SK-N-SH treated with all-trans-retinoic acid at 6 μM for 48 hours (cell line): ENCODE measurements around the gene OR52A1.

Experiments used
- ATAC-seq: fragments of 200-7000 bp; cut with Tn5 transposase; 3 replicates; pipeline ENCODE4 v1.9.1; 2020; ENCODE audit warnings: mild to moderate bottlenecking, moderate library complexity
- ARNTL ChIP-seq: fragments of 450-650 bp; formaldehyde crosslinking; IDR thresholded peaks from 2 replicates; pipeline ENCODE4 v1.5.0; 2020; ENCODE audit warnings: low read depth, mild to moderate bottlenecking, moderate library complexity, borderline replicate concordance
- BACH2 ChIP-seq: fragments of 250-450 bp; sonication (Bioruptor Pico); IDR thresholded peaks from 2 replicates; pipeline ENCODE4 v1.9.0; 2021; ENCODE audit warnings: mild to moderate bottlenecking, borderline replicate concordance
- CSDC2 ChIP-seq: fragments of 250-450 bp; sonication (Bioruptor Pico); IDR thresholded peaks from 2 replicates; pipeline ENCODE4 v1.5.0; 2020; ENCODE audit warnings: mild to moderate bottlenecking, moderate library complexity
- ESRRG ChIP-seq: fragments of 250-450 bp; sonication (Bioruptor Pico); IDR thresholded peaks from 2 replicates; pipeline ENCODE4 v1.6.1; 2021; ENCODE audit warnings: mild to moderate bottlenecking
- GLIS3 ChIP-seq: fragments of 250-450 bp; sonication (Bioruptor Pico); IDR thresholded peaks from 2 replicates; pipeline ENCODE4 v1.5.0; 2020; ENCODE audit warnings: mild to moderate bottlenecking, moderate library complexity
- ISL1 ChIP-seq: fragments of 250-450 bp; sonication (Bioruptor Pico); IDR thresholded peaks from 2 replicates; pipeline ENCODE4 v2.1.2; 2022; ENCODE audit warnings: mild to moderate bottlenecking, moderate library complexity
- OSR1 ChIP-seq: fragments of 250-450 bp; sonication (Bioruptor Pico); IDR thresholded peaks from 2 replicates; pipeline ENCODE4 v1.8.0; 2022; ENCODE audit warnings: moderate library complexity, mild to moderate bottlenecking, inconsistent platforms
- PPARA ChIP-seq: fragments of 250-450 bp; sonication (Bioruptor Pico); IDR thresholded peaks from 2 replicates; pipeline ENCODE4 v1.5.0; 2020; ENCODE audit warnings: mild to moderate bottlenecking, borderline replicate concordance
- RARB ChIP-seq: fragments of 250-450 bp; sonication (Bioruptor Pico); IDR thresholded peaks from 2 replicates; pipeline ENCODE4 v1.8.0; 2021; ENCODE audit warnings: mild to moderate bottlenecking, moderate library complexity
- SNAI2 ChIP-seq: fragments of 250-450 bp; sonication (Bioruptor Pico); IDR thresholded peaks from 2 replicates; pipeline ENCODE4 v1.5.0; 2020; ENCODE audit warnings: mild to moderate bottlenecking, moderate library complexity
- TCF4 ChIP-seq: fragments of 250-450 bp; sonication (Bioruptor Pico); IDR thresholded peaks from 2 replicates; pipeline ENCODE4 v1.8.0; 2021; ENCODE audit warnings: mild to moderate bottlenecking, moderate library complexity, borderline replicate concordance
- TOX ChIP-seq: fragments of 250-450 bp; sonication (Bioruptor Pico); IDR thresholded peaks from 2 replicates; pipeline ENCODE4 v1.8.0; 2021; ENCODE audit warnings: mild to moderate bottlenecking, moderate library complexity, borderline replicate concordance
- ZC3H10 ChIP-seq: fragments of 250-450 bp; sonication (Bioruptor Pico); IDR thresholded peaks from 2 replicates; pipeline ENCODE4 v1.5.1; 2021; ENCODE audit warnings: mild to moderate bottlenecking, moderate library complexity
- ZFP3 ChIP-seq: fragments of 250-450 bp; sonication (Bioruptor Pico); IDR thresholded peaks from 2 replicates; pipeline ENCODE4 v1.5.0; 2020; ENCODE audit warnings: mild to moderate bottlenecking, moderate library complexity
- ZFP30 ChIP-seq: fragments of 450-650 bp; formaldehyde crosslinking; IDR thresholded peaks from 2 replicates; pipeline ENCODE4 v1.5.0; 2022; ENCODE audit warnings: mild to moderate bottlenecking, moderate library complexity
- ZNF565 ChIP-seq: fragments of 450-650 bp; formaldehyde crosslinking; conservative IDR thresholded peaks from 2 replicates; pipeline ENCODE4 v1.5.0; 2020; ENCODE audit warnings: low read depth, mild to moderate bottlenecking, moderate library complexity
- ZNF8 ChIP-seq: fragments of 450-650 bp; formaldehyde crosslinking; IDR thresholded peaks from 2 replicates; pipeline ENCODE4 v1.5.0; 2020; ENCODE audit warnings: mild to moderate bottlenecking, moderate library complexity
- TF ChIP-seq, protein P1 (sequence below): fragments of 250-450 bp; sonication (Bioruptor Pico); IDR thresholded peaks from 2 replicates; pipeline ENCODE4 v1.5.0; 2020; ENCODE audit warnings: mild to moderate bottlenecking, moderate library complexity
- TF ChIP-seq, protein P2 (sequence below): fragments of 250-450 bp; sonication (Bioruptor Pico); IDR thresholded peaks from 2 replicates; pipeline ENCODE4 v1.5.1; 2021; ENCODE audit warnings: mild to moderate bottlenecking, moderate library complexity
- TF ChIP-seq, protein P3 (sequence below): fragments of 250-450 bp; sonication (Bioruptor Pico); IDR thresholded peaks from 2 replicates; pipeline ENCODE4 v1.8.0; 2020; ENCODE audit warnings: mild to moderate bottlenecking, moderate library complexity, borderline replicate concordance
- TF ChIP-seq, protein P4 (sequence below): fragments of 250-450 bp; sonication (Bioruptor Pico); IDR thresholded peaks from 2 replicates; pipeline ENCODE4 v1.5.1; 2020; ENCODE audit warnings: low read depth, mild to moderate bottlenecking, moderate library complexity

OR52A1 gene

DNA sequence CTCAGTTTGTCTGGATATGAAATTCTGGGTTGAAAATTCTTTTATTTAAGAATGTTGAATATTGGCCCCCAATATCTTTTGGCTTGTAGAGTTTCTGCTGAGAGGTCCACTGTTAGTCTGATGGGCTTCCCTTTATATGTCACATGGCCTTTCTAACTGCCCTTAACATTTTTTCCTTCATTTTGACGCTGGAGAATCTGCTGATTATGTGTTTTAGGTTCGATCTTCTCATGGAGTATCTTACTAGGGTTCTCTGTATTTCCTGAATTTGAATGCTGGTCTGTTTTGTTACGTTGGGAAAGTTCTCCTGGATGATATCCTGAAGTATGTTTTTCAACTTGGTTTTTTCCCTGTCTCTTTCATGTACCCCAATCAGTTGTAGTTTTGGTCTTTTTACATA lies 39.2 kb downstream of the OR52A1 start:
- ATAC-seq: no peak
- TF ChIP-seq ZNF565 (CRISPR knock-in tag) (no peak), CSDC2 (CRISPR knock-in tag) (no peak), ESRRG (CRISPR knock-in tag) (no peak), SNAI2 (CRISPR knock-in tag) (no peak), TCF4 (CRISPR knock-in tag) (no peak)

DNA sequence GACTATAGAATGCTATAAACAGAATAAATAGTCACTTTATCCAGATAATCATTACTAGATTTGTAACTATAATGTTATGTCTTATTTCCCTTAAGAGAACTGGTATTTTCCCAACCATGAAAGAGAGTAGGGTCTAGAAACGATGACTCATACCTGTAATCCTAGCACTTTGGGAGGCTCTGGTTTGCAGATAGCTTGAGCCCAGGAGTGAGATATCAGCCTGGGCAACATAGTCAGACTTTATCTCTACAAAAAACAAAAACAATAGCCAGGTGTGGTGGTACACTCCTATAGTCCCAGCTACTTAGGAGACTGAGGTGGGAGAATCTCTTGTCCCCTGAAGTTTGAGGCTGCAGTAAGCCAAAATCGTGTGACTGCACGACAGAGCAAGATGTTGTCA lies 47.3 kb downstream of the OR52A1 start:
- ATAC-seq: no peak
- TF ChIP-seq, protein P1, sequence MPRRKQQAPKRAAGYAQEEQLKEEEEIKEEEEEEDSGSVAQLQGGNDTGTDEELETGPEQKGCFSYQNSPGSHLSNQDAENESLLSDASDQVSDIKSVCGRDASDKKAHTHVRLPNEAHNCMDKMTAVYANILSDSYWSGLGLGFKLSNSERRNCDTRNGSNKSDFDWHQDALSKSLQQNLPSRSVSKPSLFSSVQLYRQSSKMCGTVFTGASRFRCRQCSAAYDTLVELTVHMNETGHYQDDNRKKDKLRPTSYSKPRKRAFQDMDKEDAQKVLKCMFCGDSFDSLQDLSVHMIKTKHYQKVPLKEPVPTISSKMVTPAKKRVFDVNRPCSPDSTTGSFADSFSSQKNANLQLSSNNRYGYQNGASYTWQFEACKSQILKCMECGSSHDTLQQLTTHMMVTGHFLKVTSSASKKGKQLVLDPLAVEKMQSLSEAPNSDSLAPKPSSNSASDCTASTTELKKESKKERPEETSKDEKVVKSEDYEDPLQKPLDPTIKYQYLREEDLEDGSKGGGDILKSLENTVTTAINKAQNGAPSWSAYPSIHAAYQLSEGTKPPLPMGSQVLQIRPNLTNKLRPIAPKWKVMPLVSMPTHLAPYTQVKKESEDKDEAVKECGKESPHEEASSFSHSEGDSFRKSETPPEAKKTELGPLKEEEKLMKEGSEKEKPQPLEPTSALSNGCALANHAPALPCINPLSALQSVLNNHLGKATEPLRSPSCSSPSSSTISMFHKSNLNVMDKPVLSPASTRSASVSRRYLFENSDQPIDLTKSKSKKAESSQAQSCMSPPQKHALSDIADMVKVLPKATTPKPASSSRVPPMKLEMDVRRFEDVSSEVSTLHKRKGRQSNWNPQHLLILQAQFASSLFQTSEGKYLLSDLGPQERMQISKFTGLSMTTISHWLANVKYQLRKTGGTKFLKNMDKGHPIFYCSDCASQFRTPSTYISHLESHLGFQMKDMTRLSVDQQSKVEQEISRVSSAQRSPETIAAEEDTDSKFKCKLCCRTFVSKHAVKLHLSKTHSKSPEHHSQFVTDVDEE: no peak
- TF ChIP-seq ZNF8 (CRISPR knock-in tag) (no peak), ARNTL (CRISPR knock-in tag) (no peak), TCF4 (CRISPR knock-in tag) (no peak), CSDC2 (CRISPR knock-in tag) (no peak), ESRRG (CRISPR knock-in tag) (no peak), GLIS3 (CRISPR knock-in tag) (no peak), ISL1 (CRISPR knock-in tag) (no peak), ZC3H10 (CRISPR knock-in tag) (no peak), OSR1 (CRISPR knock-in tag) (no peak), ZFP3 (CRISPR knock-in tag) (no peak), ZFP30 (no peak), TOX (CRISPR knock-in tag) (no peak), RARB (CRISPR knock-in tag) (no peak), PPARA (CRISPR knock-in tag) (no peak), BACH2 (no peak), ZNF565 (CRISPR knock-in tag) (no peak)
- TF ChIP-seq, protein P2, sequence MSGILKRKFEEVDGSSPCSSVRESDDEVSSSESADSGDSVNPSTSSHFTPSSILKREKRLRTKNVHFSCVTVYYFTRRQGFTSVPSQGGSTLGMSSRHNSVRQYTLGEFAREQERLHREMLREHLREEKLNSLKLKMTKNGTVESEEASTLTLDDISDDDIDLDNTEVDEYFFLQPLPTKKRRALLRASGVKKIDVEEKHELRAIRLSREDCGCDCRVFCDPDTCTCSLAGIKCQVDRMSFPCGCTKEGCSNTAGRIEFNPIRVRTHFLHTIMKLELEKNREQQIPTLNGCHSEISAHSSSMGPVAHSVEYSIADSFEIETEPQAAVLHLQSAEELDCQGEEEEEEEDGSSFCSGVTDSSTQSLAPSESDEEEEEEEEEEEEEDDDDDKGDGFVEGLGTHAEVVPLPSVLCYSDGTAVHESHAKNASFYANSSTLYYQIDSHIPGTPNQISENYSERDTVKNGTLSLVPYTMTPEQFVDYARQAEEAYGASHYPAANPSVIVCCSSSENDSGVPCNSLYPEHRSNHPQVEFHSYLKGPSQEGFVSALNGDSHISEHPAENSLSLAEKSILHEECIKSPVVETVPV (CRISPR knock-in tag): no peak
- TF ChIP-seq, protein P3, sequence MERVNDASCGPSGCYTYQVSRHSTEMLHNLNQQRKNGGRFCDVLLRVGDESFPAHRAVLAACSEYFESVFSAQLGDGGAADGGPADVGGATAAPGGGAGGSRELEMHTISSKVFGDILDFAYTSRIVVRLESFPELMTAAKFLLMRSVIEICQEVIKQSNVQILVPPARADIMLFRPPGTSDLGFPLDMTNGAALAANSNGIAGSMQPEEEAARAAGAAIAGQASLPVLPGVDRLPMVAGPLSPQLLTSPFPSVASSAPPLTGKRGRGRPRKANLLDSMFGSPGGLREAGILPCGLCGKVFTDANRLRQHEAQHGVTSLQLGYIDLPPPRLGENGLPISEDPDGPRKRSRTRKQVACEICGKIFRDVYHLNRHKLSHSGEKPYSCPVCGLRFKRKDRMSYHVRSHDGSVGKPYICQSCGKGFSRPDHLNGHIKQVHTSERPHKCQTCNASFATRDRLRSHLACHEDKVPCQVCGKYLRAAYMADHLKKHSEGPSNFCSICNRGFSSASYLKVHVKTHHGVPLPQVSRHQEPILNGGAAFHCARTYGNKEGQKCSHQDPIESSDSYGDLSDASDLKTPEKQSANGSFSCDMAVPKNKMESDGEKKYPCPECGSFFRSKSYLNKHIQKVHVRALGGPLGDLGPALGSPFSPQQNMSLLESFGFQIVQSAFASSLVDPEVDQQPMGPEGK (CRISPR knock-in tag): no peak
- TF ChIP-seq, protein P4, sequence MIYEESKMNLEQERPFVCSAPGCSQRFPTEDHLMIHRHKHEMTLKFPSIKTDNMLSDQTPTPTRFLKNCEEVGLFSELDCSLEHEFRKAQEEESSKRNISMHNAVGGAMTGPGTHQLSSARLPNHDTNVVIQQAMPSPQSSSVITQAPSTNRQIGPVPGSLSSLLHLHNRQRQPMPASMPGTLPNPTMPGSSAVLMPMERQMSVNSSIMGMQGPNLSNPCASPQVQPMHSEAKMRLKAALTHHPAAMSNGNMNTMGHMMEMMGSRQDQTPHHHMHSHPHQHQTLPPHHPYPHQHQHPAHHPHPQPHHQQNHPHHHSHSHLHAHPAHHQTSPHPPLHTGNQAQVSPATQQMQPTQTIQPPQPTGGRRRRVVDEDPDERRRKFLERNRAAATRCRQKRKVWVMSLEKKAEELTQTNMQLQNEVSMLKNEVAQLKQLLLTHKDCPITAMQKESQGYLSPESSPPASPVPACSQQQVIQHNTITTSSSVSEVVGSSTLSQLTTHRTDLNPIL: no peak
- TF ChIP-seq, all 23 proteins: peak for 0

DNA sequence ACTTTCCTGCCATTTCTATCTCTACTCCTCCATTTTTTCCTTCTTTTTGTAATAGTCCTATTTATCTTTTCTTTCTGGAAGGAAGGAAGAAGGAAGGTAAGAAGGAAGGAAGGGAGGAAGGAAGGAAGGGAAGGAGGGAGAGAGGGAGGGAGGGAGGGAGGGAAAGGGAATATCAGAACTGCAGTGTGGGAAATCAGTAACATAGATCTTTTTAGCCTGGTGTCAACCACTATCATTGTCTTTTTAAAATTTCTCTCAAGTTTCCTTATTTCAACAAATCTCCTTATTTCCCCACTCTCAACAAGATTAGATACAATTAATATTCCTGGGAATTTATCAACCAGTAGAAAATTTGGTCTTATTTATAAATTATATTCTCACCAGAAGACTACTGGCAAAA lies 51.5 kb downstream of the OR52A1 start:
- TF ChIP-seq PPARA (CRISPR knock-in tag): no peak
- no peak for TF ChIP-seq ARNTL (CRISPR knock-in tag)
- TF ChIP-seq BACH2: no peak
- TF ChIP-seq, protein P3 (CRISPR knock-in tag): no peak
- TF ChIP-seq ISL1 (CRISPR knock-in tag): no peak
- TF ChIP-seq, protein P4: no peak
- TF ChIP-seq, protein P2 (CRISPR knock-in tag): no peak
- TF ChIP-seq, protein P1: no peak
- no peak for ATAC-seq
